Erythroblast (primary cell): Measurements from ENCODE around the gene CGB8.

Source experiments
- GATA1 ChIP-seq: IDR thresholded peaks from 2 replicates; pipeline ENCODE4 v1.6.1; 2011; ENCODE audit warnings: low read depth, mild to moderate bottlenecking, control low read depth, low read length, moderate library complexity
- POLR2A ChIP-seq: IDR thresholded peaks from 2 replicates; pipeline ENCODE4 v1.6.1; 2011; ENCODE audit warnings: mild to moderate bottlenecking, low read length

GRCh38 chr19:48997972-48998371 lies 50.9 kb downstream of the CGB8 start:
- TF ChIP-seq POLR2A, result peak; percentile 20
- no peak for TF ChIP-seq GATA1
